HG02678 (cell line): ENCODE data around the gene HLA-DPA1.
"Not testable (repeated sequence)": the region's sequence is repeated elsewhere in the genome, so short reads cannot be mapped to it uniquely, and the experiment has no call there.

Experiments
- ATAC-seq: cut with Tn5 transposase; IDR thresholded peaks from one replicate; pipeline ENCODE4 v1.9.1; 2021; ENCODE audit warnings: mild to moderate bottlenecking, moderate library complexity; ENCODE audit not compliant: unreplicated experiment

Gene HLA-DPA1

GRCh38 chr6:33073431-33073871 lies at the start of gene HLA-DPA1:
Gene HLA-DPA1, minus strand, starts transcription at chr6:33073649.
- peak; percentile 71 for ATAC-seq

GRCh38 chr6:33123181-33123580 lies 49.7 kb upstream of the HLA-DPA1 start:
- no peak for ATAC-seq

GRCh38 chr6:33120001-33120400 lies 46.6 kb upstream of the HLA-DPA1 start:
- ATAC-seq: no peak

- no peak for ATAC-seq
These were observed 45.2 kb upstream of the HLA-DPA1 start for GRCh38 chr6:33118525-33119123.

GRCh38 chr6:33117811-33118277 lies 44.4 kb upstream of the HLA-DPA1 start:
- no peak for ATAC-seq

GRCh38 chr6:33116841-33117711 lies 43.6 kb upstream of the HLA-DPA1 start:
- no peak for ATAC-seq

GRCh38 chr6:33116417-33116816 lies 43.0 kb upstream of the HLA-DPA1 start:
- no peak for ATAC-seq

GRCh38 chr6:33114406-33114805 lies 41.0 kb upstream of the HLA-DPA1 start:
- ATAC-seq: no peak

- no peak for ATAC-seq
These were observed 40.3 kb upstream of the HLA-DPA1 start for GRCh38 chr6:33113755-33114154.

GRCh38 chr6:33112148-33112547 lies 38.7 kb upstream of the HLA-DPA1 start:
- ATAC-seq: peak; percentile 91

- ATAC-seq: no peak
These were observed 34.9 kb upstream of the HLA-DPA1 start for GRCh38 chr6:33108307-33108706.

- ATAC-seq: no peak
These were observed 34.2 kb upstream of the HLA-DPA1 start for GRCh38 chr6:33107641-33108040.

GRCh38 chr6:33105916-33106871 lies 32.7 kb upstream of the HLA-DPA1 start:
- no peak for ATAC-seq

GRCh38 chr6:33105386-33105785 lies 31.9 kb upstream of the HLA-DPA1 start:
- ATAC-seq: no peak

GRCh38 chr6:33104887-33105286 lies 31.4 kb upstream of the HLA-DPA1 start:
- ATAC-seq: no peak

- no peak for ATAC-seq
These were observed 30.3 kb upstream of the HLA-DPA1 start for GRCh38 chr6:33103776-33104175.

GRCh38 chr6:33101121-33101737 lies 27.8 kb upstream of the HLA-DPA1 start:
- not testable (repeated sequence) for ATAC-seq

- no peak for ATAC-seq
These were observed 22.2 kb upstream of the HLA-DPA1 start for GRCh38 chr6:33095681-33096080.

GRCh38 chr6:33093855-33094254 lies 20.4 kb upstream of the HLA-DPA1 start:
- no peak for ATAC-seq

GRCh38 chr6:33092385-33092784 lies 18.9 kb upstream of the HLA-DPA1 start:
- ATAC-seq: no peak

GRCh38 chr6:33091957-33092356 lies 18.5 kb upstream of the HLA-DPA1 start:
- ATAC-seq: no peak
